HCT116 (cell line): Measurements from ENCODE around the gene TAT. TPM values are rescaled to one million over a fixed set of nuclear protein-coding genes. Genes with fewer than 3 reads are reported as not detected.
A peak's percentile ranks its signal among the peaks of the same experiment; 100 is the strongest.

Experiments used
- ATAC-seq: fragments of 200-7000 bp; cut with Tn5 transposase; 2 replicates; pipeline ENCODE4 v1.9.1; 2020; ENCODE audit warnings: mild to moderate bottlenecking, moderate library complexity
- BruUV-seq: library from RNA; stranded (reverse); fragments of 400-500 nt; replicated peaks from 2 replicates; lab custom pipeline; 2021; lab: Mats Ljungman, UMichigan
- CTCF ChIA-PET: fragments of 300-600 bp; sonication (Branson Sonifier 250); formaldehyde crosslinking; loops from one replicate; lab custom pipeline; 2021; ENCODE audit warnings: antibody characterized with exemption; lab: Charles Lee
- POLR2A ChIA-PET: fragments of 300-600, 350-600 bp; sonication (Branson Sonifier 250); formaldehyde crosslinking; loops from one replicate; lab custom pipeline; 2021; ENCODE audit warnings: antibody characterized with exemption; lab: Charles Lee
- RAD21 ChIA-PET, 2 experiments: fragments of 300-600 bp; sonication (Branson Sonifier 250); formaldehyde crosslinking; loops; one replicate each; lab custom pipeline; 2023; ENCODE audit warnings: low total read pairs in 2 of 2; ENCODE audit not compliant: uncharacterized antibody in 2 of 2, unreplicated experiment in 2 of 2, low non-redundant PET in 1 of 2; lab: Charles Lee
- DNase-seq: peaks from one replicate; pipeline ENCODE4 v3.0.0-alpha.2; 2010; ENCODE audit warnings: low read depth, low spot score
- H2AFZ ChIP-seq: fragments of 200-600 bp; shearing (Covaris generic), sonication (generic); 2 replicates; pipeline ENCODE4 v1.6.1; 2017; ENCODE audit warnings: low read depth, mixed run types, mixed read lengths, antibody characterized with exemption, low read length; ENCODE audit not compliant: poor library complexity, severe bottlenecking
- H3K27ac ChIP-seq: 2 replicates; pipeline ENCODE4 v1.5.1; 2012; ENCODE audit warnings: low read depth, low read length
- H3K27me3 ChIP-seq: fragments of 200-600 bp; sonication (generic); 2 replicates; pipeline ENCODE4 v1.6.1; 2016; ENCODE audit warnings: mixed run types, low read length, mixed read lengths; ENCODE audit not compliant: insufficient read depth
- H3K36me3 ChIP-seq, 2 experiments: fragments of 200-500 bp in 1 of 2; fragments of 200-600 bp in 1 of 2; sonication (Bioruptor generic) in 1 of 2; sonication (generic) in 1 of 2; 2 replicates each; pipeline versions ENCODE4 v1.5.1 to v1.6.1; 2014 to 2016; ENCODE audit warnings: low read length in 2 of 2, inconsistent platforms in 1 of 2, mixed read lengths in 1 of 2, mixed run types in 1 of 2; ENCODE audit not compliant: insufficient read depth in 2 of 2, control insufficient read depth in 1 of 2
- H3K4me1 ChIP-seq, 2 experiments: fragments of 200-600 bp in 1 of 2; sonication (generic) in 1 of 2; 2 replicates each; pipeline versions ENCODE4 v1.5.1 to v1.6.1; 2012 to 2017; ENCODE audit warnings: low read length in 2 of 2, inconsistent platforms in 1 of 2, mild to moderate bottlenecking in 1 of 2, mixed read lengths in 1 of 2, mixed run types in 1 of 2, moderate library complexity in 1 of 2; ENCODE audit not compliant: insufficient read depth in 2 of 2, control insufficient read depth in 1 of 2
- H3K4me2 ChIP-seq: fragments of 200-600 bp; sonication (generic); 2 replicates; pipeline ENCODE4 v1.6.1; 2017; ENCODE audit warnings: mixed run types, low read length, mixed read lengths
- H3K4me3 ChIP-seq, 2 experiments: fragments of 200-600 bp in 1 of 2; sonication (generic) in 1 of 2; replicated peaks in 1 of 2; 2 replicates each; pipeline ENCODE4 v1.5.1; 2011 to 2016; ENCODE audit warnings: low read length in 2 of 2, control low read depth in 1 of 2, low read depth in 1 of 2, mild to moderate bottlenecking in 1 of 2, mixed read lengths in 1 of 2, mixed run types in 1 of 2
- H3K79me2 ChIP-seq: fragments of 200-600 bp; sonication (generic); 2 replicates; pipeline ENCODE4 v1.6.1; 2017; ENCODE audit warnings: mild to moderate bottlenecking, mixed run types, low read length, moderate library complexity, mixed read lengths; ENCODE audit not compliant: insufficient read depth
- H3K9ac ChIP-seq: fragments of 200-600 bp; sonication (generic); 2 replicates; pipeline ENCODE4 v1.6.1; 2016; ENCODE audit warnings: low read length, mixed read lengths
- H3K9me2 ChIP-seq: fragments of 200-600 bp; sonication (generic), shearing (Covaris generic); 2 replicates; pipeline ENCODE4 v1.6.1; 2017; ENCODE audit warnings: mixed run types, mild to moderate bottlenecking, moderate library complexity; ENCODE audit not compliant: insufficient read depth
- H3K9me3 ChIP-seq, 2 experiments: fragments of 200-500 bp in 1 of 2; fragments of 200-600 bp in 1 of 2; sonication (Bioruptor generic) in 1 of 2; sonication (generic) in 1 of 2; 2 replicates each; pipeline ENCODE4 v1.6.1; 2014 to 2017; ENCODE audit warnings: low read length in 2 of 2, mixed read lengths in 2 of 2, inconsistent platforms in 1 of 2, low read depth in 1 of 2, mild to moderate bottlenecking in 1 of 2, mixed run types in 1 of 2, moderate library complexity in 1 of 2; ENCODE audit not compliant: control insufficient read depth in 1 of 2, insufficient read depth in 1 of 2
- H4K20me1 ChIP-seq: fragments of 200-600 bp; sonication (generic), shearing (Covaris generic); 2 replicates; pipeline ENCODE4 v1.6.1; 2017; ENCODE audit warnings: mixed run types, mild to moderate bottlenecking, moderate library complexity; ENCODE audit not compliant: insufficient read depth
- CBX3 ChIP-seq: IDR thresholded peaks from 2 replicates; pipeline ENCODE4 v1.6.1; 2012; ENCODE audit warnings: low read depth
- EGR1 ChIP-seq: IDR thresholded peaks from 2 replicates; pipeline ENCODE4 v1.6.1; 2012; ENCODE audit warnings: low read depth
- EZH2 ChIP-seq: fragments of 200-600 bp; sonication (generic); IDR thresholded peaks from 2 replicates; pipeline ENCODE4 v1.6.1; 2017; ENCODE audit warnings: antibody characterized with exemption, mixed run types
- MAX ChIP-seq: IDR thresholded peaks from 2 replicates; pipeline ENCODE4 v1.6.1; 2012
- RAD21 ChIP-seq: IDR thresholded peaks from 2 replicates; pipeline ENCODE4 v1.6.1; 2012; ENCODE audit warnings: low read depth, mild to moderate bottlenecking
- SP1 ChIP-seq: IDR thresholded peaks from 2 replicates; pipeline ENCODE4 v1.6.1; 2012; ENCODE audit warnings: low read depth
- SRF ChIP-seq: IDR thresholded peaks from 2 replicates; pipeline ENCODE4 v1.6.1; 2012; ENCODE audit warnings: low read depth
- TCF7L2 ChIP-seq: IDR thresholded peaks from 2 replicates; pipeline ENCODE4 v1.7.0; 2011; ENCODE audit warnings: borderline replicate concordance, inconsistent platforms; ENCODE audit not compliant: insufficient read depth, insufficient read length; ENCODE audit errors: extremely low read depth
- YY1 ChIP-seq: IDR thresholded peaks from 2 replicates; pipeline ENCODE4 v1.6.1; 2011; ENCODE audit warnings: low read length, low read depth, moderate library complexity, mild to moderate bottlenecking; ENCODE audit not compliant: insufficient replicate concordance; ENCODE audit errors: extremely low read depth
- ZNF274 ChIP-seq: fragments of 200-500 bp; sonication (Bioruptor generic); IDR thresholded peaks from 2 replicates; pipeline ENCODE4 v1.6.1; 2014; ENCODE audit warnings: mild to moderate bottlenecking, low read depth, low read length, inconsistent platforms
- intact Hi-C: fragments of 100-400 bp; cut with micrococcal nuclease; formaldehyde crosslinking; loops from 2 replicates; pipeline ENCODE4 v1.10.0; 2022
- total RNA-seq: library from RNA; stranded (reverse); gene quantifications from one replicate; pipeline ENCODE4 v1.2.1, GENCODE V29; 2021; ENCODE audit not compliant: unreplicated experiment
- TF ChIP-seq, protein P1 (sequence below): IDR thresholded peaks from 2 replicates; pipeline ENCODE4 v1.6.1; 2012; ENCODE audit warnings: low read depth

The TAT gene
- total RNA-seq, 1 experiment from 2014 or later, result 0.91 TPM

DNA sequence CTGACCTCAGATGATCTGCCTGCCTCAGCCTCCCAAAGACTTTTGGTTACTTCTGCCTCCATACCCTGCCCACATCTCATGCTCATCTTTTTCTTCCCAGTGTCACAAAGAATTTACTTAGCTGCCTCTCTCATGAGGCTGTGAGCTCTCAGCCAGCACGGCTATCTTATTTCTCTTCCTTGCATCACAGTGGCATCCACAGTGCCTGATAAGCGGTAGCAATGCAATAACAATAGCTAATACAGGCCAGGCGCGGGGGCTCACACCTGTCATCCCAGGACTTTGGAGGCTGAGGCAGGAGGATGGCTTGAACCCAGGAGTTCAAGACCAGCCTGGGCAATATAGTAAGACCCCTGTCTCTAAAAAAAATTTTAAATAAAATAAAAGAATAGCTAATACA lies 33.6 kb upstream of the TAT start:
- DNase-seq, result no peak
- Histone ChIP-seq H3K4me1 (peaks cover 0 to 31% of the 10 kb centered on the region in 2 experiments; a peak in 2 of 4 replicates), H2AFZ (peak overlapping the region; percentile 90), H3K79me2 (no peaks in the 10 kb centered on the region), H3K9ac (no peak overlapping the region), H4K20me1 (no peaks in the 10 kb centered on the region), H3K9me3 (no peaks in the 10 kb centered on the region), H3K4me3 (no peak overlapping the region), H3K36me3 (no peaks in the 10 kb centered on the region), H3K9me2 (no peaks in the 10 kb centered on the region), H3K27me3 (no peaks in the 10 kb centered on the region), H3K4me2 (peak overlapping the region; percentile 76), H3K27ac (no peak overlapping the region)
- no peak for ATAC-seq
- TF ChIP-seq SP1 (no peak), MAX (no peak)
- ChIA-PET POLR2A (interaction anchor here (1.3 to 2.2 kb wide), 4 partner anchors 15 to 184 kb away, joined by 3 to 13 read pairs (median 7); partner anchors contain the start of genes MARVELD3 and ZNF23), CTCF (interaction anchor here (0.6 to 5.2 kb wide), 26 partner anchors 10 to 384 kb away, joined by 3 to 105 read pairs (median 6); partner anchors contain the start of gene MARVELD3), RAD21 (interaction anchor here (0.5 to 1.3 kb wide), 2 partner anchors 9 to 45 kb away, joined by 4 to 8 read pairs; no protein-coding TSS in a partner anchor)
- intact Hi-C loops, result loop anchor here (2.0 to 5.0 kb wide), 2 partner anchors 108 to 198 kb away; no protein-coding TSS in a partner anchor
- BruUV-seq, result no TSS peak

DNA sequence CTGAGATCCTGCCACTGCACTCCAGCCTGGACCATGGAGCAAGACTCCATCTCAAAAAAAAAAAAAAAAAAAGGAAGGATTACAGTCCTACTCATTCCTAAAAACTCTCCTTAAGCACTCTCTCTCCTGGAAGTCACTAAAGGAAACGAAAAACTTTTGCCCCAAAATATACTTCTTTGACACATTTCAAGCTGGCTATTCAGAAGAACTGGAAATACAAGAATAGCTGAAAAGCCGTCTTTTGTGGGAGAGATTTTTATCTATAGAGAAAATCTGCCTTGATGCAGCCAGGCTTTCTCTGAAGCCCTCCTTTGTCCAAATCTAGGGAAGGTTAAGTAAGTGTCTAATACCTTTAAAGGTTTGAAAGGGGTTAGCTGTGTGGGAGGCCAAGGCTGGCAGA lies 32.2 kb upstream of the TAT start:
- Histone ChIP-seq H3K9me2 (no peaks in the 10 kb centered on the region), H3K4me2 (no peak overlapping the region)
- RAD21 ChIA-PET, result interaction anchor here in 1 of 2 experiments (1.8 kb wide), 1 partner anchor 44 kb away, joined by 7 read pairs; no protein-coding TSS in a partner anchor

More for the DNA sequence above, 32.2 kb upstream of the TAT start:
- no peaks in the 10 kb centered on the region for H3K79me2 ChIP-seq
- no peak overlapping the region for H3K27ac ChIP-seq
- intact Hi-C loops, result no loop called here
- ATAC-seq (no peak), DNase-seq (no peak)
- no peak overlapping the region for H3K4me3 ChIP-seq
- POLR2A ChIA-PET, result interaction anchor here (0.7 kb wide), 1 partner anchor 1012 kb away, joined by 3 read pairs; no protein-coding TSS in a partner anchor
- H3K27me3 ChIP-seq, result no peaks in the 10 kb centered on the region
- CTCF ChIA-PET, result interaction anchor here (0.7 to 5.2 kb wide), 6 partner anchors 17 to 130 kb away, joined by 3 to 105 read pairs (median 5); partner anchors contain the start of gene MARVELD3
- H3K36me3 ChIP-seq, result no peaks in the 10 kb centered on the region
- H4K20me1 ChIP-seq, result no peaks in the 10 kb centered on the region
- H2AFZ ChIP-seq, result no peak overlapping the region
- no TSS peak for BruUV-seq
- H3K9ac ChIP-seq, result no peak overlapping the region
- no peaks in the 10 kb centered on the region for H3K9me3 ChIP-seq
- no peak for TF ChIP-seq SRF
- TF ChIP-seq TCF7L2, result no peak
- no peak for TF ChIP-seq YY1
- no peak for TF ChIP-seq CBX3
- TF ChIP-seq, protein P1, sequence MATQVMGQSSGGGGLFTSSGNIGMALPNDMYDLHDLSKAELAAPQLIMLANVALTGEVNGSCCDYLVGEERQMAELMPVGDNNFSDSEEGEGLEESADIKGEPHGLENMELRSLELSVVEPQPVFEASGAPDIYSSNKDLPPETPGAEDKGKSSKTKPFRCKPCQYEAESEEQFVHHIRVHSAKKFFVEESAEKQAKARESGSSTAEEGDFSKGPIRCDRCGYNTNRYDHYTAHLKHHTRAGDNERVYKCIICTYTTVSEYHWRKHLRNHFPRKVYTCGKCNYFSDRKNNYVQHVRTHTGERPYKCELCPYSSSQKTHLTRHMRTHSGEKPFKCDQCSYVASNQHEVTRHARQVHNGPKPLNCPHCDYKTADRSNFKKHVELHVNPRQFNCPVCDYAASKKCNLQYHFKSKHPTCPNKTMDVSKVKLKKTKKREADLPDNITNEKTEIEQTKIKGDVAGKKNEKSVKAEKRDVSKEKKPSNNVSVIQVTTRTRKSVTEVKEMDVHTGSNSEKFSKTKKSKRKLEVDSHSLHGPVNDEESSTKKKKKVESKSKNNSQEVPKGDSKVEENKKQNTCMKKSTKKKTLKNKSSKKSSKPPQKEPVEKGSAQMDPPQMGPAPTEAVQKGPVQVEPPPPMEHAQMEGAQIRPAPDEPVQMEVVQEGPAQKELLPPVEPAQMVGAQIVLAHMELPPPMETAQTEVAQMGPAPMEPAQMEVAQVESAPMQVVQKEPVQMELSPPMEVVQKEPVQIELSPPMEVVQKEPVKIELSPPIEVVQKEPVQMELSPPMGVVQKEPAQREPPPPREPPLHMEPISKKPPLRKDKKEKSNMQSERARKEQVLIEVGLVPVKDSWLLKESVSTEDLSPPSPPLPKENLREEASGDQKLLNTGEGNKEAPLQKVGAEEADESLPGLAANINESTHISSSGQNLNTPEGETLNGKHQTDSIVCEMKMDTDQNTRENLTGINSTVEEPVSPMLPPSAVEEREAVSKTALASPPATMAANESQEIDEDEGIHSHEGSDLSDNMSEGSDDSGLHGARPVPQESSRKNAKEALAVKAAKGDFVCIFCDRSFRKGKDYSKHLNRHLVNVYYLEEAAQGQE, result no peak
- TF ChIP-seq ZNF274, result no peak
- TF ChIP-seq EGR1, result no peak
- no peak for TF ChIP-seq RAD21
- TF ChIP-seq EZH2, result no peak
- H3K4me1 ChIP-seq, result peaks cover 0 to 31% of the 10 kb centered on the region in 2 experiments; a peak in 2 of 4 replicates
